Spleen (tissue), 11 donors: ENCODE measurements around the gene TBC1D22B. TPM values are rescaled to one million over a fixed set of nuclear protein-coding genes. Genes with fewer than 3 reads are reported as not detected.

Experiments used
- DNase-seq: peaks from one replicate; pipeline ENCODE4 v3.0.0-alpha.2; 2020
- H3K27ac ChIP-seq, 8 donors: fragments of 200-600 bp; sonication (generic) in 7 of 8; 1 replicate in 4 of 8; 2 replicates in 4 of 8; pipeline versions ENCODE4 v1.5.0 to v1.8.0; 2016 to 2021; ENCODE audit warnings: inconsistent platforms in 4 of 8, mild to moderate bottlenecking in 4 of 8, moderate library complexity in 1 of 8
- H3K27me3 ChIP-seq, 7 donors: fragments of 200-600 bp; sonication (generic) in 6 of 7; replicated peaks in 1 of 7; 1 replicate in 4 of 7; 2 replicates in 3 of 7; pipeline versions ENCODE4 v1.5.0 to v1.8.0; 2016 to 2021; ENCODE audit warnings: inconsistent platforms in 3 of 7, mild to moderate bottlenecking in 1 of 7
- H3K36me3 ChIP-seq, 6 donors: fragments of 200-600 bp; sonication (generic) in 5 of 6; 1 replicate in 4 of 6; 2 replicates in 2 of 6; pipeline versions ENCODE4 v1.5.0 to v1.8.0; 2016 to 2021; ENCODE audit warnings: inconsistent platforms in 2 of 6
- H3K4me1 ChIP-seq, 6 donors: fragments of 200-600 bp; sonication (generic) in 5 of 6; 1 replicate in 3 of 6; 2 replicates in 3 of 6; pipeline versions ENCODE4 v1.5.0 to v1.8.0; 2016 to 2021; ENCODE audit warnings: inconsistent platforms in 3 of 6
- H3K4me3 ChIP-seq, 8 donors: fragments of 200-600 bp; sonication (generic) in 7 of 8; 1 replicate in 4 of 8; 2 replicates in 4 of 8; pipeline versions ENCODE4 v1.5.0 to v1.8.0; 2016 to 2021; ENCODE audit warnings: inconsistent platforms in 4 of 8, mild to moderate bottlenecking in 4 of 8, moderate library complexity in 2 of 8
- H3K9me3 ChIP-seq, 8 donors: fragments of 200-600 bp; sonication (generic) in 7 of 8; 1 replicate in 4 of 8; 2 replicates in 4 of 8; pipeline versions ENCODE4 v1.5.0 to v1.8.0; 2016 to 2021; ENCODE audit warnings: inconsistent platforms in 4 of 8
- CTCF ChIP-seq, 11 experiments: fragments of 200-600 bp in 7 of 11; fragments of 450-650 bp in 4 of 11; sonication (generic) in 4 of 11; IDR thresholded peaks in 8 of 11; conservative IDR thresholded peaks in 3 of 11; 1 replicate in 7 of 11; 2 replicates in 4 of 11; pipeline versions ENCODE4 v1.4.0 to v1.8.0; 2016 to 2021; ENCODE audit warnings: antibody characterized with exemption in 11 of 11, inconsistent platforms in 4 of 11, mild to moderate bottlenecking in 1 of 11
- POLR2A ChIP-seq, 3 donors: fragments of 450-650 bp; IDR thresholded peaks; one replicate each; pipeline ENCODE4 v1.5.1; 2017; ENCODE audit warnings: antibody characterized with exemption in 3 of 3, mild to moderate bottlenecking in 1 of 3
- POLR2AphosphoS5 ChIP-seq, 3 donors: sonication (generic); formaldehyde crosslinking; IDR thresholded peaks; one replicate each; pipeline ENCODE4 v1.5.1; 2017; ENCODE audit warnings: antibody characterized with exemption in 3 of 3
- WGBS, 5 donors: extraction: QIAGEN DNeasy Blood & Tissue Kit in 3 of 5; methylation state at CpG; one replicate each; pipeline versions ENCODE4 v1.1.5 to v1.1.7; 2013 to 2018; 5-methylcytosine and 5-hydroxymethylcytosine counted together
- intact Hi-C: fragments of 100-400 bp; cut with DNase I; formaldehyde crosslinking; loops from one replicate; pipeline ENCODE4 v1.15.0; 2023; ENCODE audit warnings: low total_unique reads
- polyA plus RNA-seq, 3 donors: library from polyadenylated mRNA; stranded (reverse); fragments of 200-250 nt; gene quantifications; one replicate each; pipeline ENCODE4 v1.2.1, GENCODE V29; 2013
- total RNA-seq, 7 donors: library from RNA; depleted of rRNA in 3 of 7; stranded (reverse); fragments of >200 nt in 3 of 7; fragmentation: NEBNext Ultra II Directional in 4 of 7; extraction: Animal tissue kit (Norgen Biotek cat#: 25700) in 4 of 7; gene quantifications; one replicate each; pipeline versions ENCODE4 v1.1.0 to v1.2.1, GENCODE V29; 2016 to 2021
- donor health status: healthy with polysubstance abuse.
- donor health status: DM: no; HTN: no; CAD: no; lungs with moderate emphysema.
- donor health status: DM: no; HTN: no; CAD: no.
- donor health status: Bipolar disorder and iron deficiency.
- donor health status: healthy.
- donor health status: DM: no; HTN: no; CAD: no.
- donor health status: DM: yes; HTN: yes; CAD: no.

TBC1D22B gene
- total and polyA plus RNA-seq, 10 donors, result 4.2 to 12.7 (median 9.4) TPM

- no peak for TF ChIP-seq POLR2A (IDR thresholded peaks at IDR 0.05)
- no peak for TF ChIP-seq POLR2AphosphoS5 (IDR thresholded peaks at IDR 0.05)
- TF ChIP-seq CTCF (IDR thresholded peaks at IDR 0.05 in 8 of 11, conservative IDR thresholded peaks at IDR 0.05 in 3 of 11), result no peak
- Histone ChIP-seq H3K27ac (no peak overlapping the region), H3K27me3 (no peaks in the 10 kb centered on the region), H3K36me3 (no peaks in the 10 kb centered on the region), H3K9me3 (no peaks in the 10 kb centered on the region), H3K4me1 (peaks cover 4 to 22% (median 13%) of the 10 kb centered on the region in 6 donors), H3K4me3 (no peak overlapping the region)
- no peak for DNase-seq
- intact Hi-C loops, result no loop called here
These were observed 4.0 kb upstream of the TBC1D22B start for GRCh38 chr6:37253486-37254007.

GRCh38 chr6:37254881-37255280, 2.7 kb upstream of the TBC1D22B start:
- WGBS, 5 donors, result 91 to 98% (median 94%) methylated on average over 5 of the region's 5 CpGs
- intact Hi-C loops, result no loop called here
- Histone ChIP-seq H3K4me1 (peaks cover 13 to 36% (median 27%) of the 10 kb centered on the region in 6 donors), H3K27me3 (no peaks in the 10 kb centered on the region), H3K9me3 (no peaks in the 10 kb centered on the region), H3K4me3 (no peak overlapping the region), H3K36me3 (no peaks in the 10 kb centered on the region), H3K27ac (no peak overlapping the region)
- no peak for TF ChIP-seq CTCF (IDR thresholded peaks at IDR 0.05 in 8 of 11, conservative IDR thresholded peaks at IDR 0.05 in 3 of 11)
- TF ChIP-seq POLR2AphosphoS5 (IDR thresholded peaks at IDR 0.05), result no peak
- TF ChIP-seq POLR2A (IDR thresholded peaks at IDR 0.05), result no peak
- DNase-seq, result no peak

- DNase-seq, result no peak
- H3K36me3 ChIP-seq, result no peaks in the 10 kb centered on the region
- peak overlapping the region in 6 of 8 donors; percentile 69 to 95 (median 85) for H3K4me3 ChIP-seq
- H3K9me3 ChIP-seq, result no peaks in the 10 kb centered on the region
- intact Hi-C loops, result no loop called here
- peaks cover 13 to 53% (median 32%) of the 10 kb centered on the region in 6 donors for H3K4me1 ChIP-seq
- 54 to 65% (median 60%) methylated on average over 12 of the region's 12 CpGs for WGBS, 5 donors
- peak overlapping the region in 6 of 8 donors; percentile 84 to 94 (median 90) for H3K27ac ChIP-seq
- TF ChIP-seq CTCF (IDR thresholded peaks at IDR 0.05 in 8 of 11, conservative IDR thresholded peaks at IDR 0.05 in 3 of 11) (no peak), POLR2A (IDR thresholded peaks at IDR 0.05) (no peak), POLR2AphosphoS5 (IDR thresholded peaks at IDR 0.05) (no peak)
- H3K27me3 ChIP-seq, result no peaks in the 10 kb centered on the region
These were observed 766 bp upstream of the TBC1D22B start for GRCh38 chr6:37256692-37257319.

- no peaks in the 10 kb centered on the region for H3K27me3 ChIP-seq
- H3K36me3 ChIP-seq, result no peaks in the 10 kb centered on the region
- TF ChIP-seq POLR2AphosphoS5 (IDR thresholded peaks at IDR 0.05), result no peak
- no peak for TF ChIP-seq CTCF (IDR thresholded peaks at IDR 0.05 in 8 of 11, conservative IDR thresholded peaks at IDR 0.05 in 3 of 11)
- TF ChIP-seq POLR2A (IDR thresholded peaks at IDR 0.05), result no peak
- H3K9me3 ChIP-seq, result no peaks in the 10 kb centered on the region
- 1 to 3% (median 2%) methylated on average over 9 of the region's 9 CpGs for WGBS, 5 donors
- H3K4me3 ChIP-seq, result peak overlapping the region; percentile 49 to 95 (median 80)
- intact Hi-C loops, result no loop called here
- peak overlapping the region; percentile 50 to 94 (median 88) for H3K27ac ChIP-seq
- no peak for DNase-seq
- peaks cover 13 to 53% (median 32%) of the 10 kb centered on the region in 6 donors for H3K4me1 ChIP-seq
These were observed 295 bp upstream of the TBC1D22B start for GRCh38 chr6:37257320-37257633.
